GM23248 (cell line): ENCODE data around the gene AK8. TPM values are rescaled to one million over a fixed set of nuclear protein-coding genes. Genes with fewer than 3 reads are reported as not detected.

Source experiments
- DNase-seq: peaks from one replicate; pipeline ENCODE4 v3.0.0-alpha.2; 2015
- H2AFZ ChIP-seq: fragments of 200-600 bp; sonication (generic); 2 replicates; pipeline ENCODE4 v1.6.1; 2016; ENCODE audit warnings: antibody characterized with exemption
- H3F3A ChIP-seq: fragments of 200-600 bp; sonication (generic); 2 replicates; pipeline ENCODE4 v1.6.1; 2016; ENCODE audit warnings: mild to moderate bottlenecking, antibody characterized with exemption, mixed run types; ENCODE audit not compliant: insufficient read depth
- H3K27ac ChIP-seq: fragments of 200-600 bp; sonication (generic); 2 replicates; pipeline ENCODE4 v1.5.1; 2016; ENCODE audit warnings: mild to moderate bottlenecking
- H3K27me3 ChIP-seq: fragments of 200-600 bp; sonication (generic); replicated peaks from 2 replicates; pipeline ENCODE4 v1.6.1; 2016; ENCODE audit warnings: mild to moderate bottlenecking; ENCODE audit not compliant: insufficient read depth
- H3K36me3 ChIP-seq: fragments of 200-600 bp; sonication (generic); 2 replicates; pipeline ENCODE4 v1.6.1; 2016; ENCODE audit warnings: low read depth, mild to moderate bottlenecking
- H3K4me1 ChIP-seq: fragments of 200-600 bp; sonication (generic); 2 replicates; pipeline ENCODE4 v1.6.1; 2016; ENCODE audit warnings: mild to moderate bottlenecking; ENCODE audit not compliant: insufficient read depth
- H3K4me2 ChIP-seq: fragments of 200-600 bp; sonication (generic); one replicate; pipeline ENCODE4 v1.6.1; 2016; ENCODE audit warnings: mild to moderate bottlenecking; ENCODE audit not compliant: unreplicated experiment
- H3K4me3 ChIP-seq: fragments of 200-600 bp; sonication (generic); 2 replicates; pipeline ENCODE4 v1.5.1; 2016; ENCODE audit warnings: mild to moderate bottlenecking
- H3K79me2 ChIP-seq: fragments of 200-600 bp; sonication (generic); 2 replicates; pipeline ENCODE4 v1.6.1; 2016; ENCODE audit warnings: mild to moderate bottlenecking; ENCODE audit not compliant: insufficient read depth
- H3K9ac ChIP-seq: fragments of 200-600 bp; sonication (generic); 2 replicates; pipeline ENCODE4 v1.6.1; 2016; ENCODE audit warnings: mild to moderate bottlenecking
- H3K9me2 ChIP-seq: fragments of 200-600 bp; sonication (generic); 2 replicates; pipeline ENCODE4 v1.6.1; 2016; ENCODE audit warnings: mixed run types, mild to moderate bottlenecking, moderate library complexity; ENCODE audit not compliant: insufficient read depth
- H3K9me3 ChIP-seq: fragments of 200-600 bp; sonication (generic); one replicate; pipeline ENCODE4 v1.6.1; 2017; ENCODE audit warnings: low read depth
- H4K20me1 ChIP-seq: fragments of 200-600 bp; sonication (generic); 2 replicates; pipeline ENCODE4 v1.6.0; 2016; ENCODE audit not compliant: insufficient read depth
- EZH2 ChIP-seq: fragments of 200-600 bp; sonication (generic); IDR thresholded peaks from 2 replicates; pipeline ENCODE4 v1.6.1; 2018; ENCODE audit warnings: antibody characterized with exemption, mild to moderate bottlenecking; ENCODE audit not compliant: insufficient read depth, poor library complexity, severe bottlenecking
- EZH2phosphoT487 ChIP-seq: fragments of 200-600 bp; sonication (generic); IDR thresholded peaks from 2 replicates; pipeline ENCODE4 v1.6.1; 2018; ENCODE audit warnings: antibody characterized with exemption, moderate library complexity, mild to moderate bottlenecking, low read depth; ENCODE audit not compliant: insufficient read depth
- WGBS, 2 experiments: methylation state at CpG; one replicate each; pipeline ENCODE4 v1.1.6; 2015 to 2017; ENCODE audit warnings: low lambda C conversion rate in 2 of 2, low coverage in 1 of 2; ENCODE audit errors: missing lambda C conversion rate in 2 of 2; 5-methylcytosine and 5-hydroxymethylcytosine counted together
- in situ Hi-C: fragments of 300-500 bp; cut with MboI; formaldehyde crosslinking; loops from 2 replicates; pipeline ENCODE4 v1.15.0; 2020
- polyA plus RNA-seq: library from polyadenylated mRNA; unstranded; fragments of >200 nt; fragmentation: Nextera tagmentation; extraction: Ambion mirVana; gene quantifications from 2 replicates; pipeline ENCODE4 v1.2.1, GENCODE V29; 2016
- total RNA-seq: library from RNA; depleted of rRNA; stranded (reverse); fragments of >200 nt; shearing (Covaris generic); gene quantifications from 2 replicates; pipeline ENCODE4 v1.2.3, GENCODE V29; 2014

The AK8 gene
- total and polyA plus RNA-seq, 2 experiments from 2014 or later: 0.32 to 0.89 TPM

GRCh38 chr9:132801659-132802058 is 76.4 kb downstream of the AK8 start:
- Histone ChIP-seq H3K4me1 (no peaks in the 10 kb centered on the region), H2AFZ (no peak overlapping the region), H3K4me3 (no peak overlapping the region), H3K9me3 (no peaks in the 10 kb centered on the region), H3K9me2 (no peaks in the 10 kb centered on the region), H3K4me2 (no peak overlapping the region), H3K27me3 (peaks cover 28% of the 10 kb centered on the region), H3F3A (no peaks in the 10 kb centered on the region), H3K79me2 (no peaks in the 10 kb centered on the region), H3K27ac (no peak overlapping the region), H3K9ac (no peak overlapping the region), H4K20me1 (no peaks in the 10 kb centered on the region), H3K36me3 (no peaks in the 10 kb centered on the region)
- WGBS, 2 experiments: 80 to 90% methylated on average over 4 of the region's 4 CpGs
- no peak for DNase-seq
- TF ChIP-seq EZH2phosphoT487 (no peak), EZH2 (no peak)
- in situ Hi-C loops: no loop called here

DNA sequence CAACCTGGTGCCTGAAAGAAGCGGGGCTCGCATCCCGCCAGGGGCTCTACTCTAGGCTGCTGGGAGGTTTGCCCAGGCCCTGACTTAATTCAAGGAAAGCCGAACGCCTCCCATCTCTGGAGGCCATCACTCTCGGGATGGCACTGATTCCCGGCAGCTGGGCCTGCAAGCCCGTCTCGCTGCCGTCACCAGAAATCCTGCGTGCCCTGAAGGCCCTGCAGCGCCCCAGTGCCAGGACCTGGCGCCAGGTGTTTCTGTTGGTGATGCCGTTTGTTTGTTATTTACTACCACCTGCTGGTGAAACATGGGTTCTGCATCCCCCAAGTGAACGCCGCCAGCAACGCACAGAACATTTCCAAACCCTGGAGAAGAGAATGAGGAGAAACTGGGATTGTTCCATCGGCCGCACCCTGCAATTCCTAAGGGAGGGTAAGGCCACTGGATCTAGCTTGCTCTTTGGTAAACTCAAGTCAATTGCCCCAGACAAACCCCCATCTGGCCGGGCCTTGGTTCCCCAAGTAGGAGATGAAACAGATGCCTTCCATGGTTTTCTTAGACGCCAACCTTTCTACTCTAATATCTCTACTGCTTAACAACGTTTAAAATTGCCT is 77.9 kb downstream of the AK8 start:
- Histone ChIP-seq H3K27ac (no peak overlapping the region), H3K79me2 (no peaks in the 10 kb centered on the region), H3F3A (no peaks in the 10 kb centered on the region), H3K9me2 (no peaks in the 10 kb centered on the region), H2AFZ (no peak overlapping the region), H3K36me3 (no peaks in the 10 kb centered on the region), H3K4me3 (no peak overlapping the region), H3K4me2 (no peak overlapping the region), H3K9ac (no peak overlapping the region), H4K20me1 (no peaks in the 10 kb centered on the region), H3K27me3 (peaks cover 25% of the 10 kb centered on the region), H3K9me3 (no peaks in the 10 kb centered on the region), H3K4me1 (no peaks in the 10 kb centered on the region)
- DNase-seq: peak; percentile 69
- in situ Hi-C loops: no loop called here
- TF ChIP-seq EZH2phosphoT487 (no peak), EZH2 (no peak)
- WGBS, 2 experiments: 6 to 8% methylated on average over 22 of the region's 22 CpGs

GRCh38 chr9:132798817-132799790 is 79.0 kb downstream of the AK8 start:
- Histone ChIP-seq H3K9ac (no peak overlapping the region), H3K4me2 (no peak overlapping the region), H4K20me1 (no peaks in the 10 kb centered on the region), H3K36me3 (no peaks in the 10 kb centered on the region), H3K4me1 (no peaks in the 10 kb centered on the region), H2AFZ (no peak overlapping the region), H3K27me3 (peaks cover 33% of the 10 kb centered on the region), H3F3A (no peaks in the 10 kb centered on the region), H3K9me2 (no peaks in the 10 kb centered on the region), H3K4me3 (no peak overlapping the region), H3K79me2 (no peaks in the 10 kb centered on the region), H3K27ac (no peak overlapping the region), H3K9me3 (no peaks in the 10 kb centered on the region)
- in situ Hi-C loops: loop anchor here (10.0 kb wide), 1 partner anchor 294 kb away; no protein-coding TSS in a partner anchor
- DNase-seq: no peak
- 60 to 62% methylated on average over 27 of the region's 27 CpGs for WGBS, 2 experiments
- no peak for TF ChIP-seq EZH2
- TF ChIP-seq EZH2phosphoT487: no peak

- H3K79me2 ChIP-seq: no peaks in the 10 kb centered on the region
- no peak overlapping the region for H3K27ac ChIP-seq
- H2AFZ ChIP-seq: no peak overlapping the region
- H4K20me1 ChIP-seq: no peaks in the 10 kb centered on the region
- no peak overlapping the region for H3K9ac ChIP-seq
- H3K36me3 ChIP-seq: no peaks in the 10 kb centered on the region
- no peak overlapping the region for H3K4me2 ChIP-seq
- in situ Hi-C loops: loop anchor here (10.0 kb wide), 1 partner anchor 293 kb away; no protein-coding TSS in a partner anchor
- H3K9me3 ChIP-seq: no peaks in the 10 kb centered on the region
- H3K4me1 ChIP-seq: no peaks in the 10 kb centered on the region
- H3F3A ChIP-seq: no peaks in the 10 kb centered on the region
- peaks cover 44% of the 10 kb centered on the region for H3K27me3 ChIP-seq
- 33 to 38% methylated on average over 15 of the region's 15 CpGs for WGBS, 2 experiments
- no peak overlapping the region for H3K4me3 ChIP-seq
- peak; percentile 9 for DNase-seq
- no peaks in the 10 kb centered on the region for H3K9me2 ChIP-seq
- no peak for TF ChIP-seq EZH2phosphoT487
- no peak for TF ChIP-seq EZH2
Measured at GRCh38 chr9:132797861-132798659, 80.0 kb downstream of the AK8 start.
